Measurements from ENCODE around the gene DHRSX. TPM values are rescaled to one million over a fixed set of nuclear protein-coding genes. Genes with fewer than 3 reads are reported as not detected.
A peak's percentile ranks its signal among the peaks of the same experiment; 100 is the strongest.
"Not testable (repeated sequence)": the region's sequence is repeated elsewhere in the genome, so short reads cannot be mapped to it uniquely, and the experiment has no call there.

The DHRSX gene
- total RNA-seq, 1 experiment from 2014 or later = 16.9 TPM

- not testable (repeated sequence) for DNase-seq (ENCODE audit: low read depth)
Measured at GRCh38 chrX:2265658-2266444, 234.9 kb downstream of the DHRSX start.

DNA sequence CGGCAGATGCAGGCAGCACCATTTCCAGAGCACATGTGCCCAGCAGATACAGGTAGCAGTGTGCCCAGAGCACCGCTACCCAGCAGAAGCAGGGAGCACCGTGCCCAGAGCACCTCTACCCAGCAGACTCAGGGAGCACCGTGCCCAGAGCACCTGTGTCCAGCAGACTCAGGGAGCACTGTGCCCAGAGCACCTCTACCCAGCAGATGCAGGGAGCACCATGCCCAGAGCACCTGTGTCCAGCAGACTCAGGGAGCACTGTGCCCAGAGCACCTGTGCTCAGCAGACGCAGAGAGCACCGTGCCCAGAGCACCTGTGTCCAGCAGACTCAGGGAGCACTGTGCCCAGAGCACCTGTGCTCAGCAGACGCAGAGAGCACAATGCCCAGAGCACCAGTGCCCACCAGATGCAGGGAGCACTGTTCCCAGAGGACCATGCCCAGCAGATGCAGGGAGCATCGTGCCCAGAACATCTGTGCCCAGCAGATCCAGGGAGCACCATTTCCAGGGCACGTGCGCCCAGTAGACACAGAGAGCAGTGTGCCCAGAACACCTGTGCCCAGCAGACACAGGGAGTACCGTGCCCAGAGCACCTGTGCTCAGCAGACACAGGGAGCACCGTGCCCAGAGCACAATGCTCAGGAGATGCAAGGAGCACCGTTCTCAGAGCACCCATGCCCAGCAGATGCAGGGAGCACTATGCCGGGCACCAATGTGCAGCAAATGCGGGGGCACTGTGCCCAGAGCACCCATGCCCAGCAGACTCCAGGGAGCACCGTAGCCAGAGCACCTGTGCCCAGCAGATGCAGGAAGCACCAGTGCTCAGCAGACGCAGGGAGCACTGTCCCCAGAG, 236.4 kb downstream of the DHRSX start:
- DNase-seq (ENCODE audit: low read depth) = no peak

DNA sequence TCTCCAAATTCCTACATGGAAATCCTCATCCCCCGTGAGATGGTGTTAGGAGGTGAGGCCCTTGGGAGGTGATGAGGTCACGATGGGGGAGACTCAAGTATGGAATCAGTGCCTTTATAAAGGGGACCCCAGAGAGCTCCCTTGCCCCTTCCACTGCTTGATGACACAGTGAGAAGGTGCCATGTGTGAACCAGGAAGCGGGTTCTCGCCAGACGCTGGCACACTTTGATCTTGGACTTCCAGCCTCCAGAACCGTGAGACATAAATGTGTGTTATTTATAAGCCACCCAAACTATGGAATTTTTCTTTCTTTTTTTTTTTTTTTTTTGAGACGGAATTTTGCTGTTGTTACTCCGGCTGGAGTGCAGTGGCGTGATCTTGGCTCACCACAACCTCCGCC, 237.6 kb downstream of the DHRSX start:
- DNase-seq (ENCODE audit: low read depth) = no peak

DNA sequence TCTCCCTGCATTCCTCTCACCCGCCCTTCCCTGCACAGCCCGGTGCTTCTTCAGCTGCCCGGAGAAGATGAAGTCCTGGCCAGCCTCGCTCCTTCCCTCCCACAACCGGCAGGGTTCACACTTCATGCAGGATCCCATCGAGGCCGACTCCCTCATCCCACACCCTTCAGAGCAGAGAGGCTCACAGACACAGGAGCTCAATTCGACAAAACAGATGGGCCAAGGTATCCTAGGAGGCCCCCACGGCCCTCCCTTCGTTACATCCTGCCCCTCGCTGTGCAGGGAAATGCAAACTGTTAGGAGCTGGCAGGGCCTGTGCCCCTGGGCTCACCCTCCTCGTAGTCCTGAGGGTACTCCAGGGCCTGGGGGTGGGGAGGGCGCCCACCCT, 238.1 kb downstream of the DHRSX start:
- no peak for DNase-seq (ENCODE audit: low read depth)

DNA sequence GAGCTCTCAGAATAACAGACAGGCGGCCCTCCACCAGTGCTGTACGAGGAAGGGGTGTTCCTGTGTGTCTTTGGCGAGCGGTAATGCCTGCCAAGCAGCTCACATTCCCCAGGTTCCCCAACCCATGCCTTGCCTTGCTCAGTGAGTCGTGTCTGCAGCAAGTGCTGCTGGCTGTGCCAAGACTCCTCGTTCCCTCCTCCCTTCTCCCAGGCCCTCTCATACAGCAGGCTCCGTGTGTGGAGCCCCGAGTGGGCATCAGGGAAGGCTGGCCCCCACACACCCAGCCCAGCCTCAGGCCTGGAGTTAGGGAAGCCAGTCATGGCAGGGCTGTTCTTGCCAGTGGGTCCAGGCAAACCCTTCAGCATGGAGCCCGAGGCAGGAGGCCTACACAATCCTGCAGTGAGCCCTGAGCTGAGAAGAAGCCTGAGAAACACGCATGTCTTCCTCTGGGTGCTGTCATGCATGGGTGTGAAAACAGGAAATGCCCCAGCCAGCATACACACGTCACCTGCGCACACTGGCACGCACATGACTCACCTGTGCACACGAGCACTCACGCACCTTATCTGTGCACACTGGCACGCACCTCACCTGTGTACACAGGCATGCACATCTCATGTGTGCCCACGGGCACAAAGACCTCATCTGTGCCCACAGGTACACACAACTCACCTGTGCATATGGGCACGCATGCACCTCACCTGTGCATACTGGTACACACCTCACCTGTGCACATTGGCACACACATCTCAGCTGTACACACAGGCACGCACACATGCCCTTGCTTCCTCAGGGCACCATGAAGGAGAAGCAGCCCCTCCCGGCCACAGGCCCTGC, 238.7 kb downstream of the DHRSX start:
- DNase-seq (ENCODE audit: low read depth) = no peak

DNA sequence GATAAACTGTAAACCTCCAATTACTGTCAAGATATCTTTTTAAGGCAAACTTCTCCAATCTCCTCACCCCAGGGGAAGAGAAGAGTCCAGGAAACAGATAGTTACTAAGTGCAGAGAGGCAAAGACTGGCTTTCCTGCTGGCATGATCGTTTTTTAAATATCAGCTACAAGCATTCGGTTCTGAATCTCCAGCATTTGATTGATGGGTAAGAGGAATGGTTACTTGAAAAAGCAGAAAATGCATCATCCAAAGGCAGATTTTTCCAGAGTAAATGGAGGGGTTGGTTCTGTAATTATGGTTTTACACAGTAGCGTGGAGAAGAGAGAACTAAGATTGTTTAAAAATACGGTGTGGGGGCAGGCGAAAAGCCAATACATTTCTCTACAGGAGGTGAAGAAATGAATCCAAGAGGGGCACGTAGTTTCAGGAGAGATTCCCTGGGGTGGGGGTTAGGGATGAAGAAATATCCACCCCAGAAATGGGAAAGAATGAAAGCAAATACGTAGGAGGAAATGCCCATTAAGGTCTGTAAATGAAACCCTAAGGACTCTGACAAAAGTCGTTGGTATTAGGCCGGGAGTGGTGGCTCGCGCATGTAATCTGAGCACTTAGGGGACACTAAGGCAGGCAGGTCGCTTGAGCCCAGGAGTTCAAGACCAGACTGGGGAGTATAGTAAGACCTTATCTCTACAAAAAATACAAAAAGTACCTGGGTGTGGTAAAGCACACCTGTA, 248.3 kb downstream of the DHRSX start:
- DNase-seq (ENCODE audit: low read depth) = no peak

- no peak for DNase-seq (ENCODE audit: low read depth)
Measured at GRCh38 chrX:2251211-2251610, 249.6 kb downstream of the DHRSX start.

- peak; percentile 33 for DNase-seq (ENCODE audit: low read depth)
Measured at GRCh38 chrX:2243913-2244460, 256.8 kb downstream of the DHRSX start.

DNA sequence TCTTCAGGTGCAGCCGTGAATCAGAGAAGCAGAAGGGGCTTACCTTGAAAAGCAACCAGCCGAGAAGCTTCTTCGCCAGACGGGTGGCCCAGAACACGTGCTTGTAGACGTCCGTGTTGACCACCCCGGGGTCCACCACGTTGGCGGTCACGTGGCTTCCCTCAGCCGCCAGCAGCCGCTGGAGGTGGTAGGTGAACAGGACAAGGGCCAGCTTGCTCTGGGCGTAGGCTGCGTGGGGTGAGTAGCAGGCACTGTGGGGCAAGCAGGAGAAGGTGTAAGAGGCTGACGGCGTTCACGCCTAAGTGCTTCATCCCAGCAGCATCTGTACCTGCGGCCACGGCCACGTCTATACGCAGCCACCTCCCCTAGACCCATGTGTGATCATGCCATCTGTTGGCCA, 257.8 kb downstream of the DHRSX start:
- no peak for DNase-seq (ENCODE audit: low read depth)

- DNase-seq (ENCODE audit: low read depth) = no peak
Measured at GRCh38 chrX:2242326-2242725, 258.4 kb downstream of the DHRSX start.

GRCh38 chrX:2241496-2241895, 259.3 kb downstream of the DHRSX start:
- DNase-seq (ENCODE audit: low read depth) = not testable (repeated sequence)

GRCh38 chrX:2240761-2241160, 260.0 kb downstream of the DHRSX start:
- DNase-seq (ENCODE audit: low read depth) = not testable (repeated sequence)

- DNase-seq (ENCODE audit: low read depth) = no peak
Measured at GRCh38 chrX:2237976-2238375, 262.8 kb downstream of the DHRSX start.

DNA sequence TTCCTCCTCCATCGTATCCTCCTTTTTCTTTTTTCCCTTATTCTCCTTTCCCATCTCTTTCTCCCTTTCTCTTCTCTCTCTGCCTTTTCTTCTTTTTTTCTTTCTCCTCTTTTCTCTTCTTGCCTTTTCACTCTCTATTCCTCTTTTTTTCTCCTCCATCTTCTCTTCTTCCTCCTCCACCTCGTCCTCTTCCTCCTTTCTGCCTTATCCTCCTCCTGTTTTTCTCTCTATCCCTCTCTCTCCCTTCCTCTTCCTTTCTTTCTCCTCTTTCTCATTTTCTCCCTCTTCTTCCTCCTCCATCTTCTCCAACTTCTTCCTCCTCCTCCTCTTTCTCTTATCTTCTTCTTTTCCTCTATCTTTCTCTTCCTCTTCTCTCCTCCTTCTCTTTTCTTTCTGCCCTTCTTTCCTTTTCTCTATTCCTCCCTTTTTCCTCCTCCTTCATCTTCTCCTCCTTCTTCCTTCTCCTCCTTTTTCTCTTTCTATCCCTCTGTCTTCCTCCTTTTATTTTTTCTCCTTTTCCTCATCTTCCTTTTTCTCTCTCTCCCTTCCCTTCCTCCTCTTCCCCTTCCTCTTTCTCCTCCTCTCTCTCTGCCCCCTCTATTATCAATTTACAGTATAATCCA, 269.1 kb downstream of the DHRSX start:
- no peak for DNase-seq (ENCODE audit: low read depth)

DNA sequence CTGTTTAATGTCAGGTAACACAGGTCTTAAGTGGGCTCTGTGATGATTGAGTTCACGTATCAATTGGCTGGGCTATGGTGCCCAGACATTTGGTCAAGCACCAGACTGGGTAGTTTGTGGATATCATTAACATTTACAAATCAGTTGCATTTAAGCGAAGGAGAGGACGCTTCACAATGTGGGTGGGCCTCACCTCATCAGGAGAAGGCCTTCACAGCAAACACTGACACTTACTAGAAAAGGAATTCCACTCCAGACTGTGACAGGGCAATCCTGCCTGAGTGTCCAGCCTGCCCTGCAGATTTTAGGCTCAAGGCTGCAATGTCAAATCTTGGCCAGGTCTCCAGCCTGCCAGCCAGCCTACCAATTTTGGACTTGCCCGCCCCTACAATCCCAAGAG, 270.3 kb downstream of the DHRSX start:
- no peak for DNase-seq (ENCODE audit: low read depth)

DNA sequence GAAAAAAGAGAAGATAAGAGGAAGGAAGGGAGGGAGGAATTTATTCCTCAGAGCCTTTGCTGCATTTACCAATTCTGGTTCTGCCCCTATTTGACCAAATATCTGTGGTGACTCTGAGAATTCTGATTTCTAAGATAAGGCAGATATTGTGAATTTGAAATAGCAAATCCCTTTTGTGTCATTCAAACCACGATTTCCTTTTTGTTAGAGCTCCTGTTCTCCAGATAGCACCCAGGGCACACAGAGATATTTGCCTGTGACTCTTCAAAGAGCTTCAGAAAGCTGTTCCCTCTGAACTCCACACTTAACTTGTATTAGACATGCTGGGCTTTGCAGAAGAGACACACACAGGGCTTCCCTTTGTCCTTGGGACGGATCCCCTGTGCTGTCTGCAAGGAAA, 272.2 kb downstream of the DHRSX start:
- no peak for DNase-seq (ENCODE audit: low read depth)

DNA sequence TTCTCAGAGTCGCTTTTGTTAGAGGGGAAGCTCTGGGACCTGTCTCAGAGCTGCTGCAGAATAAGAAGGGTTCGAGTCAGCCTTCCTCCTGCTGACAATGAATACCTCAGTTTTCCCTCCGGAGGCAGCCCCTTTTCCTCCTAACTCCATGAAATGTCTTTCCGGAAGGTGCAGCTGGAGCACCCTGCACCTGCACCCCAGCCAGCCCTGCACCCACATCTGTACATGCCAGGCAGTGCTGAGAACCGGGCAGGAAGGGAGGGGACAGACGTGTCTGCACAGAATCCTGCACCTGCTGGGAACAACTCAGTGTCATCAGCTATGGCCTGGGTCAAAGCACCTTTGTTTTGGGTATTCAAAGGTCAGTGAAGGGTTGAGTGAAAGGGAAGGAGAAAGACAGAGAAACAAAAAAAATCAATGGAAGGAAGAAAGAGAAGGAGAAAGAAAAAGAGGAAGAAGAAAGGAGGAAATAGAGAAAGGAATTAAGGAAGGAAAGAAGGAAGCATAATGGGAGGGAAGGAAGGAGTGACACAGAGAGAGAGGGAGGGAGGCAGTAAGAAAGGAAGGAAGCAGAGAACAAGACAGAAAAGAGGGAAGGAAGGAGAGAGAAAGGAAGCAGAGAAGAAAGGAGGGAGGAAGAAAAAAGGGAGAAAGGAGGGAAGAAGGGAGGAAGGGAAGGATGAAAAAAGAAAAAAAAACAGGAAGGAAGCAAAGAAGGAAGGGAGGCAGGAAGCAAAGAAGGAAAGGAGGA, 273.7 kb downstream of the DHRSX start:
- no peak for DNase-seq (ENCODE audit: low read depth)

DNA sequence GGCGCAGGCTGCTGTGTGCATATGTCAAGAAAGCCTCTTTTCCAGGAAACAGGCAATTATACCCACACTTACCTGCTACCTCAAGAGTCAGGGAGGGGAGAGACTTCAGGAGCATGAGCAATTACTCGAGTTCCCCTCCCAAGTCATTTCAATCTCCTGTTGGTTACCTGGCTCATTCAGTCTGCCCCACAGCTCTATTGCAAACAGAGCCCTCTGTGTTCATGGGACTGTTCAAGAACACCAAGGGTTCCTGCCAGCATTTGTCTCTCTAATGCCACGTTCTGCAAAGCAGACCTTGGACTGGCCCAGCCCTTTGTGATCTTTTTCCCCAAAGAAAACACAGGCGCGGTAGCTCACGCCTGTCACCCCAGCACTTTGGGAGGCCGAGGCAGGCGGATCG, 274.6 kb downstream of the DHRSX start:
- no peak for DNase-seq (ENCODE audit: low read depth)

DNA sequence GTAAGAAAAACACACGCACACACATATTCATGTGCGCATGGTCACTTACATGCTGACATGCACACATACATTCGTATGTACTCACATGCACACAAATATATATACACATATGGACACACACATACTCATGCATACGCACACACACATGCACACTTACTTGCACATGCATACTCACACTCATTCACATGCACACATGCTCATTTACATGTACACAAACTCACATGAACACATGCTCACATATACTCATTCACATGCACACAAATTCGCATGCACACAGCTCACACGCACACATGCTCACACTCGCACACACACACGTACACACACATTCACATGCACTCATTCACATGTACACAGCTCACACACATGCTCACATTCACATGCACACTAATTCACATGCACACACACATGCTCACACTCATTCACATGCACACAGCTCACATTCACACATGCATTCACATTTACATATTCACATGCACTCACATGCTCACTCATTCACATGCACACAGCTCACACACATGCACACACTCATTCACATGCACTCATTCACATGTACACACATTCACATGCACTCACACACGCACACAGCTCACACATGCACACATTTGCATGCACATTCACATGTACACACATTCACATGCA, 276.1 kb downstream of the DHRSX start:
- DNase-seq (ENCODE audit: low read depth) = no peak

All from RPMI7951 (cell line).